NCI-H460 (cell line): ENCODE results near the gene DENND1A. TPM values are rescaled to one million over a fixed set of nuclear protein-coding genes. Genes with fewer than 3 reads are reported as not detected.

Experiments
- DNase-seq: peaks from one replicate; pipeline ENCODE4 v3.0.0-alpha.2; 2016; ENCODE audit warnings: low read depth; ENCODE audit errors: extremely low read depth
- total RNA-seq: library from RNA; depleted of rRNA; stranded (reverse); fragments of >200 nt; shearing (Covaris generic); gene quantifications from 2 replicates; pipeline ENCODE4 v1.2.3, GENCODE V29; 2014

Gene DENND1A
- total RNA-seq, 1 experiment from 2014 or later = 32.7 TPM

DNA sequence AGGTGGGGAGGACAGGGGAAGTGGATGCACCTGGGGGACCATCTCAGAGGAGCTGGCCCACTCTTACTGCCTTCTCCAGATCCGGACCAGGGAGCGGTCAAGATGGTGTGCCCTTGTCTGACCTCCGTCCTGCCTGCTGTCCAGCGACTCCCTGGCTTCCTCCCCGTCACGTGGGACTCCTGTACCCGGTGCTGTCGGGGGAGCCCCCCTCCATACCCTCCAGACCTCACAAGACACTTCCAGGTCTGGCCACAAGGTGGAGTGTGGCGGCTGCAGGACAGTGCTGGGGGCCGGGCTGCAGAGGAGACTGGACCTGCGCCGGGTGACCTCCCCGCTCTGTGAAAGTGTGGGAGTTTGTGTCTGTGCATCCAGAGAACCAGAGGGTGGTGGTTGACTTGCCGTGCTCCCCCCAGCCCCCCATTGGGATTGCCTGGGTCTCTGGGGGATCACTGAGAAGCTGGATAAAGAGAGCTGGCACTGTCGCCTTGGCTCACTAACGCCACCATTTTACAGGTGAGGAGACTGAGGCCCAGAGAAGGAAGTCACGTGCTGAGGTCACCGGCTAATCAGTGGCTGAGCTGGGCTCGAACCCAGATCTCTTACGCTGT, 575.8 kb downstream of the DENND1A start:
- DNase-seq = peak; percentile 54

DNA sequence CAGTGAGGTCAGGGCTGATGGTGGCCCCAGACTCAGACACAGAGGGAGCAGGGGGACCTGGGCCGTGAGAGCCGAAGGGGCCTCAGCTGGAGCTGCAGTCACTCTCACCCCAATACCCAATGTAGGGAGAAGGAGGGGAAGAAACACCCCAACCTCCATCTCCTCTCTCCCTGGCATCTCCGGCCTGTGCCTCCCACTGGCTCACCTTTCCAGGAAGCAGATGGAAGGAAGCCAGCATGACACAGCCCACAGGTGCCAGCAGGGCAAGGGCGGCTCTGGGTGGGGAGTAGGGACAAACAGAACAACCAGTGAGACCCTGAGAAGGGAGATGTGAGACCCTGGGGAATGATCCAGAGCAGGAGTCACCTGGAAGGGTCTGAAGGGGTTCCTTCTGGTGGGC, 576.9 kb downstream of the DENND1A start:
- DNase-seq = no peak

- DNase-seq = no peak
Measured at GRCh38 chr9:123350590-123351310, 579.2 kb downstream of the DENND1A start.

DNA sequence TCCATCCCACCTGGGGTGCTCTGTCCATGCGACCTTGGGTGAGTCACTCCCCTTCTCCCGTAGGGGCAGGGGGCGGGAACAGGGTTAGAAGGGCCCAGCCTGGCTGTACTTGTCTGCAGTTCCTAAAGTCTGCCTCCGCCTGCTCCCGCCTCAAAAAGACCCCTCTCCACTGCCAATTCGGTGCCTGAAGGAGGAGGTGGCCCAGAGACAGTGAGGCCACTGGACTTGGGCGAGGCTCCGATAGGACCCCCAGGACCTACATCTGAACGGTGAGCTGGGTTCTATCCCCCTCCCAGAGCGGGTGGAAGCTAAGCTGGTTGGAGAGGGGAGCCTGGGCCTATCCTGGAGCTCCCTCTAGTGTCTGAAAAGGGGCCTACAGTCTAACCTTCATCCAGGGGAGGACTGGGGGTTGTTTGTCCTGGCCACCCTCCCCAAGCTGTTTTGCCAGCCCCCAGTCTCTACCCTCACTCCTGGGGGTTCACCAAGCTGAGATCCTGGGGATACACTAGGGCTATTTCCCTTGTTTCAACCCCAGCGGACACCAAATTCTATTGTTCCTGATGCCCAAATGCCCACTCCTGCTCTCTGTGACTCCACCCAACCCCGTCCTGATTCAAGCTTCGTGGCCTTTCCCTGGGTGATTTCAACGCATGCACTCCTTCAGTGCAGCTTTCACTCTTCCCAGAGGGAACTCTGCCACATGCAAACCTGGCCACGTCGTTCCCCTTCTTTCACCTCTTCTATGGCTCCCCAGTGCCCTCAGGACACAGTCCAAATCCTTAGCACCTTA, 580.0 kb downstream of the DENND1A start:
- peak; percentile 67 for DNase-seq

- DNase-seq = no peak
Measured at GRCh38 chr9:123349033-123349432, 580.9 kb downstream of the DENND1A start.

DNA sequence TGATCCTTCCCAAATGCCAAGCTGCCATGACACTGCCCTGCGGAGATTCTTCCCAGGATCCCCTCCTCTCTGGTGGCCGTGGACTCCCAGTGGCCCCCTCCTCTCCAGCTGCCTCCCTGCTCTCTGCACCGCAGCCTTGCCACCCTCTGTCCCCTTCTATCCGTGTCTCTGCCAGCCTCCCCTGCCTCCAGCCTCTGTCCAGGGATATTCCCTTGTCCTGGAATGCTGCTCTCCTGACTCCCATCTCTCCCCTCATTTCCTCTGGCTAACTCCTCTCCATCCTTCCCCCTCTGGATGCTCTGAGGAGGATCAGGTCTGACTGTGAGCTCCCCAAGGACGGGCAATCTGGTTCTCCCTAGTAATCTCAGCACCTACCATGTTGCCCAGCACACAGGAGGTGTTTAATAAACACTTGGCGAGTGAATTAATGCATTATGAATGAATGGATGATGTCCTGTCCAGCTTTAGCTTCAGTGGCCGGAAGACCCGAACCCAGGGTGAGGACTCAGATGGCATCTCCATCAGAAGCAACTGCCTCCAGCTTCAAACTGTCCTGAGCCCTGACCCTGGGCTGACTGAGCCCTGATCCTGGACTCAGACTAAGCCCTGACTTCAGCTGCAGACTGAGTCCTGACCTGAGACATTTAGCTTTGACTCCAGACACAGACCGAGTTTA, 581.5 kb downstream of the DENND1A start:
- DNase-seq = no peak

DNA sequence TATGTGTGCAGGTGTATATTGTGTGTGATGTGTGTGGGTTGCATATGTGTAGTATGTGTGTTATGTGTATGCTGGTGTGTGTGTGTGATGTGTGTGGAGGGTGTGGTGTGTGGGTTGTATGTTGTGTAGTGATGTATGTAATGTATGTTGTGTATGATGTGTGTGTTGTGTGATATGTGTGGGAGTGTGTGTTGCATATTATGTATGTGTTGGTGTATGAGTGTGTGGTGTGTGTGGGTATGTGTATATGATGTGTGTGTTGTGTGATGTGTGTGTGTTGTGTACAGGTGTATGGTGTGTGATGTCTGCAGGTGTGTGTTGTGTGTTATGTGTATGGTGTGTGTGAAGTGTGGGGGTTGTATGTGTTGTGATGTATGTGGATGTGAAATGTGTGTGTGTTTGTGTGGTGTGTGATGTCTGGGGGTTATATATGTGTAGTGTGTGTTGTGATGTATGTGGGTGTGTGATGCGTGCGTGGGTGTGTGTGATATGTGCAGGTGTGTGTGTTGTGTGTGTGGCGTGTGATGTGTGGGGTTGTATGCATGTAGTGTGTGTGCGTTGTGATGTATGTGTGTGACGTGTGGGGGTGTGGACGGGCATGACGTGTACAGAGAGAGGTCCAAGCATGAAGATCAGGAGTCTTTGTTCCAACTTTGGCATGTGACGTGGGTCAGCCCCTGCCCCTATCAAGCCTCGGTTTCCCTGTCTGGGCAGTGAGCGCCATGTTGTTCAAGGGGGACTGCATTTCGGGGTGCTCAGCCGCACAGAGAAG, 582.5 kb downstream of the DENND1A start:
- no peak for DNase-seq

DNA sequence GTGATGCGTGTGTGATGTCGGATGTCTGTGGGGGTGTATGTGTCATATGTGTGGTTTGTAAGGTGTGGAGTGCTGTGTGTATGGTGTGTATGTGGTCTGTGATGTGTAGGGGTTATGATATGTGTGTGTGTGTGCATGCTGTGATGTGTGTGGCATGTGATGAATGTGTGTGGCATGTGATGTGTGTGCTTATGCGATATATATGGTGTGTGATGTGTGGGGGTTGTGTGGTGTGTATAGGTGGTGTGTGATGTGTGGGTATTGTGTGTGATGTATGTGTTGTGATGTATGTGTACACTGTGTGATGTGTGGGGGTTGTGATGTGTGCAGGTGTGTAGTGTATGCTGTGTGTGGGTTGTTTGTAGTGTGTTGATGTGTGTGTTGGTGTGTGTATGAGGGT, 583.1 kb downstream of the DENND1A start:
- DNase-seq = no peak

GRCh38 chr9:123346026-123346425, 583.9 kb downstream of the DENND1A start:
- no peak for DNase-seq

- no peak for DNase-seq
Measured at GRCh38 chr9:123345567-123345955, 584.4 kb downstream of the DENND1A start.

GRCh38 chr9:123344192-123344949, 585.6 kb downstream of the DENND1A start:
- DNase-seq = no peak

DNA sequence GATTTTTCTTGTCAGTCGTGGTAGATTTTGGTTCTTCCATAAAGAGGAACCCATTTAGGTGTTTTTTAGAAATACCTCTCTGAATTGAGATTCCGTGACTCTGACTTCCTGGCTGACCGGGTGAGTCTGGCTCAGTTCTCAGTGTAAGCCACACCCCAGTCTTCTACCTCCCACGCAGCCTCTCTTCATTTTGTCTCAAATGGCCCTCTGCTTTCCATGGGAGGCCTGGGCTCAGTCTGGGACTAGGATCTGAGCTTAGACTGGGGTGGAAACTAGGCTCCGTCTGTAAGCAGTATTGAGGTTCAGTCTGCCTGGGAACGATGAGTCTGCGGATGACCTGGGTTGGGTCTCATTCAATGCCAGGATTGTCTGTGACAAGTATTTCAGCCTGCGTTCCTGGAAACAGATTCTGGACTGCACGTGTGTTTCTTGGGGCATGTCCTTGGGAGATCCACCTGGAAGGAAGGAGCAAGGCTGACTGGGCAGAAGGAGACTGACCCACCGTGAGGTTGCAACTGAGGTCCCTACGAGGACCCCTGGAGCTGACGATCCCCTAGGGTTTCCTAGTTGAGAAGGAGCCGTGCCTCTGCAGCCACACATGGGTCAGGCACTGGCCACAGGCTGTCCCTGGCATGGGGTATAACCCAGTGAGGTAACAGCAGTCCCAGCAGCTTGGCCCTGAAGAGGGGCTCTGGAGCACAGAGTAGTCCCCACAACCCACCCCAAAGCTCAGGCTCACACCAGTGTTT, 586.3 kb downstream of the DENND1A start:
- no peak for DNase-seq

DNA sequence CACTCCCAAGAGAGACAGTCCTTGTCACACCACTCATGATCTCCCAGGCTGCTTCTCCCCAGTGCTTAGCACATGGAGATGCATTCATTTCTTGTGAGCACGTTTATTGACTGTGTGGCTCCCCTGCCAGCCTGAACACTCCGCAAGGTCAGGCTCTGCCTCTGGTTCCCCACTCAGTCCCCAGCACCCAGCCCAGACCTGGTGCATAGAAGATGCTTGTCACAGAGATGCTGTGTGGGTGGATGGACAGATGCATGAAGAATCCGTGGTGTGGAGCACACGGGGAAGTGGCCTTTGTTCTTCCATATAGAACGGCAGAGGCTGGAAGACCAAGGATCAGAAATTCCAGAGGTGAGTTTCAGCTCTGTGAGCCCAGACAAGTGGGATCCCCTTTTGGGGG, 587.7 kb downstream of the DENND1A start:
- no peak for DNase-seq

DNA sequence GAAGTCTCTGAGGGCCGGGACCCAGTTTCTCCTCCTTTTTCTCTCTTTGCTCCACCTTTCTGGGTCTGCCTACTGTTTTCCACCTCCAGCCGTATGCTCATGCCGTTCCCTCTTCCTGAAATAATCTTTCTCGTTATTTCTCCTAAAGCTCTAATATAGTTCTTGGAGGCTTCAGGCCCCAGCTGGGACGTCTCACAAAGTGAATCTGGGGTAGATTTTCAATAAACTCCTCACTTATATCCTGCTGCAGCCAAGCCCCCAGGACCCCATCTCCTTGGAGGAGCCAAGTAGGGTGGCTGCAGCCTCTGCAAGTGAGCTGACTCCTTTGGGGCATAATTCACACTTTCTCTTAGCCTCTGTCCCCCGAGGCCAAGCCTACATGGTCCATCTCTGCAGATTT, 588.1 kb downstream of the DENND1A start:
- DNase-seq = no peak

DNA sequence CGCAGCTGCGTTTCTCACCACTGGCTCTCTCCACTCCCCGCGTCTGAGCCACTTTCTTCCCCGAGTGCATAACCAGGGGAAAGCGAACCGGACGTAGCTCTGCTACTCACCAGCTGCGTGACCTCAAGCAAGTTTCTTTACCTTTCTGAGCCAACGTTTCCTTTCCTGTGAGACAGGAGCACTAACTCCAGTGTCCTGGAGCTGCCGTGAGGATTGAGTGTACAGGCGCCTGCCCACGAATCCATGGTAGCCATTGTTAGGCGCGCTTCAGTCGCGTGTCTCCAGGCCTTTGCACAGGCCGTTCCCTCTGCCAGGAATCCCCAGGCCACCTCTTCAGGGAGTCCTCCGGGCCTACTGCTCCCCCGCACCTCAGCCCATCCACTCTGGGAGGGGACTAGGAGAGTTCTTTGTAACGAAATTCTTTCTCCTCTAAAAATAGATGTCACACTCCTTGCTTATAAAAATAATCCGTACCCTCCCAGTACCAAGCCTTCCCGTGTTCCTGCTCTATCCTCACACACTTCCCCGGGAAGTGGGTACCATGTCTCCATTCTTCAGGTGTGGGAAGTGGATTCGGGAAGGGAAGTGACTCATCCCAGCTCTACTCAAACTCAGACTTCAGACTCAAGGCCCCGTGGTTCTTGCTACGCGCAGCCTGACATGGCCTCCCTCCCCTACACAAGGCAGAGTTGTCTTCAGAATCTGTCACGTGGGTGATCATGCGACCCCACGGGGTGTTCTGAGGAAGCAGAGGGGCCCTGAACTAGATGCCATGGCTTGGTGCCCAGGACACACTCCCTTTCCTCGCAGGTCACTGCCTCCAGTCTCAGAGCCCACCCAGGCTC, 590.0 kb downstream of the DENND1A start:
- DNase-seq = no peak

- DNase-seq = no peak
Measured at GRCh38 chr9:123338710-123339665, 590.9 kb downstream of the DENND1A start.

- DNase-seq = no peak
Measured at GRCh38 chr9:123337971-123338370, 592.0 kb downstream of the DENND1A start.
